ENCODE results near the gene KIF5C. TPM values are rescaled to one million over a fixed set of nuclear protein-coding genes. Genes with fewer than 3 reads are reported as not detected.
A peak's percentile ranks its signal among the peaks of the same experiment; 100 is the strongest.

KIF5C gene
- total RNA-seq, 4 donors from 2014 or later = 0.75 to 3.2 (median 2.3) TPM

DNA sequence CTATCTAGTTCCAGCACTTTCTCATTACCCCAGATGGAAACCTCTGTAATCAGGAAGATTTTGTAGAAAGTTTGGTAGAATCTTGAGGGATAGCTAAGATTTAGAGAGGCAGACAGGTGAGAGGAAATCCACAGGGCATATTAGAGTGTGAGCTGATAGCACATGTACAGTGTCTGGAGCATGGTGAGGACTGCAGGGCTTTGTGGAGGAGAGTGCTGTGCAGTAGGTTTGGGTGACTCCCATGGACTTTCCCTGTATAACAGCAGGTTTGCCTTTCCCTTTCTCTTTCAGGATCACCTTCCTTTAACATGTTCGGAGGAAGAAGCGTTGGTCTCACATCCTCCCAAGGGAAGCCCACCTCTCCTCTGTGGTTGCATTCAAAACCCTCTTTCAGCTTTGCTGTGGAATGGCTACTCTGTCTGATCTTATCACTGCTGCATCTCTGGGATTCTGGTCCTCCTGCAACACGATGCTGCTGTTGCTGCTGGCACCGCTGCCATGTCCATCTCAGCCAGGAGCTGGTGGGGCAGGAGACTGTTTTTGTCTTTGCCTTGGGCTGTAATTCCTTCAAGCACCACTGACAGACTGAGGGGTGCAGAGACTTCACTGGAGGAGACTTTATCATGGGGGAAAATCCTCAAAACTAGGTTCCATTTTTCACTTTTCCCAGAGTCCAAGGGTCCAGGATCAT lies 7.8 kb upstream of the KIF5C start:
- Histone ChIP-seq H3K36me3 (no peaks in the 10 kb centered on the region), H3K4me1 (no peaks in the 10 kb centered on the region), H3K4me3 (no peak overlapping the region), H3K27me3 (peaks cover 21% of the 10 kb centered on the region), H3K9me3 (no peaks in the 10 kb centered on the region), H3K27ac (no peak overlapping the region)
- intact Hi-C loops (cut with DNase I; ENCODE audit: low total_unique reads) = no loop called here
- TF ChIP-seq, protein P1, sequence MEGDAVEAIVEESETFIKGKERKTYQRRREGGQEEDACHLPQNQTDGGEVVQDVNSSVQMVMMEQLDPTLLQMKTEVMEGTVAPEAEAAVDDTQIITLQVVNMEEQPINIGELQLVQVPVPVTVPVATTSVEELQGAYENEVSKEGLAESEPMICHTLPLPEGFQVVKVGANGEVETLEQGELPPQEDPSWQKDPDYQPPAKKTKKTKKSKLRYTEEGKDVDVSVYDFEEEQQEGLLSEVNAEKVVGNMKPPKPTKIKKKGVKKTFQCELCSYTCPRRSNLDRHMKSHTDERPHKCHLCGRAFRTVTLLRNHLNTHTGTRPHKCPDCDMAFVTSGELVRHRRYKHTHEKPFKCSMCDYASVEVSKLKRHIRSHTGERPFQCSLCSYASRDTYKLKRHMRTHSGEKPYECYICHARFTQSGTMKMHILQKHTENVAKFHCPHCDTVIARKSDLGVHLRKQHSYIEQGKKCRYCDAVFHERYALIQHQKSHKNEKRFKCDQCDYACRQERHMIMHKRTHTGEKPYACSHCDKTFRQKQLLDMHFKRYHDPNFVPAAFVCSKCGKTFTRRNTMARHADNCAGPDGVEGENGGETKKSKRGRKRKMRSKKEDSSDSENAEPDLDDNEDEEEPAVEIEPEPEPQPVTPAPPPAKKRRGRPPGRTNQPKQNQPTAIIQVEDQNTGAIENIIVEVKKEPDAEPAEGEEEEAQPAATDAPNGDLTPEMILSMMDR (IDR thresholded peaks at IDR 0.05) = no peak
- TF ChIP-seq POLR2AphosphoS5 (IDR thresholded peaks at IDR 0.05) (no peak), POLR2A (IDR thresholded peaks at IDR 0.05) (no peak), EP300 (IDR thresholded peaks at IDR 0.05; ENCODE audit: low read depth) (no peak)
- in situ Hi-C loops (cut with MboI; ENCODE audit: low pct_ligation_motif_present in 1 of 4, low pct_unique_long_range_greater_than_20kb in 1 of 4, low sequenced_read_pairs in 3 of 4) = no loop called here
- no peak for DNase-seq
- 80 to 88% methylated on average over 1 to 4 of the region's 4 CpGs for WGBS, 2 donors (ENCODE audit: low coverage in 1 of 2)

DNA sequence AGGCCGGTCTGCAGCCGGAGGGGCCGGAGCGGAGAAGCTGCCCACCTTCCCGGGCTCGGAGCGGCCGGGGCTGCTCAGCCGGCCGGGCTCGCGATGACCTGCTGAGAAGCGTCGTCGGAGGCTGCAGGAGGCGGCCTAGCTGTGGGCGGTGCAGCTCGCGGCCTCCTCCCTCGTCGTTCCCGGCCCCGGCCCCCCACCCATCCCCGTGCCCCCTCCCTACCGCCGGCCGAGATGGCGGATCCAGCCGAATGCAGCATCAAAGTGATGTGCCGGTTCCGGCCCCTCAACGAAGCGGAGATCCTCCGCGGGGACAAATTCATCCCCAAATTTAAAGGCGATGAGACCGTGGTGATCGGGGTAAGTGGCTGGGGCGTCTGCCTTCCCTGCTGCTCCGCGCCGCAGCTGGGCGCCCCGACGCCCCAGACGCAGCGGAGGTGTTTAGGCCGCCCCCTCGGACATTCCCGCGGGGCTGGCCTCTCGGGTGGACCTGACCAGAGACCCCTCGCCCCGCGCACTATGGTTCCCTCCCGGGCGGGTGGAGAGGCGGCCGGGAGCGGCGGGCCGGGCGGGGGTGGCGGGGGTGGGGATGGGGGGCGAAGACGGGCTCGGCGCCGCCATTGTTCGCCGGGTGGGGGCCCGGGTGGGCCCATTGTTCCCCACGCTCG lies 492 bp downstream of the KIF5C start:
- 7% methylated on average over 22 of the region's 74 CpGs; no CpG with 5 or more reads in 1 of the 2 donors for WGBS, 2 donors (ENCODE audit: low coverage in 1 of 2)
- peak overlapping the region; percentile 17 to 49 (median 32) for H3K4me3 ChIP-seq
- TF ChIP-seq, protein P1 (IDR thresholded peaks at IDR 0.05) = no peak
- TF ChIP-seq POLR2A (IDR thresholded peaks at IDR 0.05) (no peak), POLR2AphosphoS5 (IDR thresholded peaks at IDR 0.05) (no peak), EP300 (IDR thresholded peaks at IDR 0.05; ENCODE audit: low read depth) (no peak)
- in situ Hi-C loops (cut with MboI; ENCODE audit: low pct_ligation_motif_present in 1 of 4, low pct_unique_long_range_greater_than_20kb in 1 of 4, low sequenced_read_pairs in 3 of 4) (no loop called here), intact Hi-C loops (cut with DNase I; ENCODE audit: low total_unique reads) (no loop called here)
- no peaks in the 10 kb centered on the region for H3K9me3 ChIP-seq
- no peaks in the 10 kb centered on the region for H3K36me3 ChIP-seq
- H3K27ac ChIP-seq = peak overlapping the region in 1 of 4 donors; percentile 4
- DNase-seq = no peak
- H3K4me1 ChIP-seq = peaks cover 0 to 27% (median 19%) of the 10 kb centered on the region in 4 donors
- H3K27me3 ChIP-seq = peaks cover 55% of the 10 kb centered on the region

DNA sequence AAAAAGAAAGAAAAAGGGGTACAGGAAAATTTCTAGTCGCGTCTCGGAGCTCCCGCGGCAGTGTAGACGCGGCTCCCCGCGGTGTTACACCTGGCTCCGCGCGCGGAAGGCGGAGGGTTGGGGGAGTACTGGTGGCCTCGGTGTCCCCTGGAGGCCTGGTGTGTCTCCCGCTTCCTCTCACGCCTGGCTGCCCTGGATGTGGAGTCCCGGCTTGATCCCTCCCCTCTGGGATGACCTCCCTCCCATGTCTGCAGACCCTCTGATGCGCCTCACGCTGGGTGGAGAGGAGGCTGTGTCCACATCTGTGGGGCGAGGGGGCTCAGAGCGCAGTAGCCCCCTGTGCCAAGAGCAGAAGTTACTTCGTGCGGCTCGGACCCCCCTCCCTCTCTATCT lies 1.2 kb downstream of the KIF5C start:
- 0 to 8% methylated on average over 3 to 25 of the region's 25 CpGs for WGBS, 2 donors (ENCODE audit: low coverage in 1 of 2)
- in situ Hi-C loops (cut with MboI; ENCODE audit: low pct_ligation_motif_present in 1 of 4, low pct_unique_long_range_greater_than_20kb in 1 of 4, low sequenced_read_pairs in 3 of 4) = no loop called here
- Histone ChIP-seq H3K9me3 (no peaks in the 10 kb centered on the region), H3K36me3 (no peaks in the 10 kb centered on the region), H3K4me3 (peak overlapping the region in 3 of 4 donors; percentile 17 to 49 (median 39)), H3K27ac (no peak overlapping the region), H3K27me3 (peaks cover 55% of the 10 kb centered on the region), H3K4me1 (peaks cover 0 to 27% (median 19%) of the 10 kb centered on the region in 4 donors)
- TF ChIP-seq POLR2A (IDR thresholded peaks at IDR 0.05) (no peak), EP300 (IDR thresholded peaks at IDR 0.05; ENCODE audit: low read depth) (no peak), POLR2AphosphoS5 (IDR thresholded peaks at IDR 0.05) (no peak)
- TF ChIP-seq, protein P1 (IDR thresholded peaks at IDR 0.05) = no peak
- intact Hi-C loops (cut with DNase I; ENCODE audit: low total_unique reads) = no loop called here
- DNase-seq = no peak

DNA sequence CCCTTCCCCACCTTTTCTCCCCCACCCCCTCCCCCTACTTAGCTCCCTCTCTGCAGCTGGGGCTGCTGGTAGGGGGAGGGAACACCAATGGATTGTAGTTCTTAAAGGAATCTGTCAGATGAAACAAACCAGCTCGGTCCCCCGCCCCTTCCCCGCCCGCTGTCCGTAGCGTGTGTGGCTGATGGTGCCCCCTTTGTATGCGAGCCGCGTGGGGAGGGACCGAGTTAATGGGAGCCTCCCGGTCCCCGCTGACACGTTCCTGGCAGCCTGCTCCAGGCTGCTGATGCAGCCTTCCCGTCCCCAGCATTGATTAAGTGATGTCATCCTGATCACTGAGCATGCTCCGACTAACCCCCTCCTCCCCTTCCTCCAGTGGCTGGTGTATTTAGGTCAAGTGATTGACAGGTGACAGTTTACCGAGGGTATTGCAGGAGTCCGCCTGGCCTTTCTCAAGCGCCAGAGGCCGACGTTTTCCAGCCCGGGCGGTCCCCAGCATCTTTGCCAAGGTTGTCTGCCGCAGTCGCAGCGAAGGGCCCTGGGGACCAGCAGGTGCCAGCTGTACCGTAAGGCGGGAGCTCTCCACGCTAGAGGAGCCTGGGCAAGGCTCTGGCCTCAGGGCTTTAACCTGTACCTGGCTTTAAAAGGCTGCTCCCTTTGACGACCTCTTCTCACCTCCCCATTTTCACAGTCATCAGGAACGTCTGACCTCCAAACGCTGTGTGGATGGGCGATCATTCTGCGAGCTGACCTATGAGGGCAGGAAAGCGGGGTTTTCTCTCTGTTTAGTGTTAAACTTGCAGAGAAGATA lies 1.8 kb downstream of the KIF5C start:
- Histone ChIP-seq H3K9me3 (no peaks in the 10 kb centered on the region), H3K27ac (peak overlapping the region in 1 of 4 donors; percentile 13), H3K27me3 (peaks cover 55% of the 10 kb centered on the region), H3K4me1 (peaks cover 0 to 27% (median 19%) of the 10 kb centered on the region in 4 donors), H3K4me3 (peak overlapping the region in 1 of 4 donors; percentile 49), H3K36me3 (no peaks in the 10 kb centered on the region)
- in situ Hi-C loops (cut with MboI; ENCODE audit: low pct_ligation_motif_present in 1 of 4, low pct_unique_long_range_greater_than_20kb in 1 of 4, low sequenced_read_pairs in 3 of 4) = no loop called here
- 18 to 87% methylated on average over 3 to 25 of the region's 34 CpGs for WGBS, 2 donors (ENCODE audit: low coverage in 1 of 2)
- TF ChIP-seq POLR2A (IDR thresholded peaks at IDR 0.05) (no peak), POLR2AphosphoS5 (IDR thresholded peaks at IDR 0.05) (peak in 2 of 3 donors; percentile 9 to 26)
- DNase-seq = peak; percentile 21
- intact Hi-C loops (cut with DNase I; ENCODE audit: low total_unique reads) = no loop called here
